ENCODE data around the gene KRT4.

KRT4 gene

GRCh38 chr12:52768479-52769200 is 45.3 kb downstream of the KRT4 start:
- no peaks in the 10 kb centered on the region for H3K27me3 ChIP-seq (ENCODE audit: insufficient read depth, low read length, poor library complexity)
- H3K56ac ChIP-seq (ENCODE audit: low read length): no peak overlapping the region
- no peak overlapping the region for H3K9ac ChIP-seq (ENCODE audit: low read length)

GRCh38 chr12:52767427-52767826 is 46.5 kb downstream of the KRT4 start:
- Histone ChIP-seq H3K79me2 (ENCODE audit: control insufficient read depth, insufficient read depth, low read length) (no peaks in the 10 kb centered on the region), H2BK15ac (replicated peaks; ENCODE audit: low read depth) (no peak overlapping the region), H3K9ac (ENCODE audit: low read length) (no peak overlapping the region), H3K56ac (ENCODE audit: low read length) (no peak overlapping the region), H2BK5ac (ENCODE audit: low read length) (no peak overlapping the region), H3K4me3 (ENCODE audit: low read length) (no peak overlapping the region), H4K8ac (ENCODE audit: low read depth, low read length) (no peak overlapping the region), H2BK120ac (ENCODE audit: low read depth, low read length) (no peak overlapping the region), H3K79me1 (ENCODE audit: low read length) (no peaks in the 10 kb centered on the region), H3K18ac (ENCODE audit: low read length) (no peak overlapping the region), H3K4ac (ENCODE audit: low read depth, low read length) (no peak overlapping the region), H4K5ac (ENCODE audit: low read length) (no peak overlapping the region), H3K4me1 (ENCODE audit: control insufficient read depth, low read depth, low read length) (no peaks in the 10 kb centered on the region), H3K4me2 (ENCODE audit: low read length) (no peak overlapping the region), H3K27ac (ENCODE audit: low read depth, low read length) (no peak overlapping the region), H3K23ac (ENCODE audit: low read length) (no peak overlapping the region), H3K27me3 (ENCODE audit: insufficient read depth, low read length, poor library complexity) (no peaks in the 10 kb centered on the region), H3K36me3 (ENCODE audit: control insufficient read depth, insufficient read depth, low read length) (no peaks in the 10 kb centered on the region), H2AK5ac (ENCODE audit: low read length) (no peak overlapping the region)
- no peak for DNase-seq
- WGBS (ENCODE audit: extremely low coverage, insufficient coverage, low lambda C conversion rate): no CpG with 5 or more reads among the region's 3 CpGs

More at GRCh38 chr12:52768479-52769200, 45.3 kb downstream of the KRT4 start:
- Histone ChIP-seq H3K79me1 (ENCODE audit: low read length) (no peaks in the 10 kb centered on the region), H4K8ac (ENCODE audit: low read depth, low read length) (no peak overlapping the region), H4K5ac (ENCODE audit: low read length) (no peak overlapping the region), H3K23ac (ENCODE audit: low read length) (no peak overlapping the region), H2BK120ac (ENCODE audit: low read depth, low read length) (no peak overlapping the region), H2AK5ac (ENCODE audit: low read length) (no peak overlapping the region), H3K4me3 (ENCODE audit: low read length) (no peak overlapping the region), H3K4ac (ENCODE audit: low read depth, low read length) (no peak overlapping the region), H3K79me2 (ENCODE audit: control insufficient read depth, insufficient read depth, low read length) (no peaks in the 10 kb centered on the region), H3K27ac (ENCODE audit: low read depth, low read length) (no peak overlapping the region), H2BK15ac (replicated peaks; ENCODE audit: low read depth) (no peak overlapping the region), H3K18ac (ENCODE audit: low read length) (no peak overlapping the region), H3K4me1 (ENCODE audit: control insufficient read depth, low read depth, low read length) (no peaks in the 10 kb centered on the region), H2BK5ac (ENCODE audit: low read length) (no peak overlapping the region), H3K4me2 (ENCODE audit: low read length) (no peak overlapping the region), H3K36me3 (ENCODE audit: control insufficient read depth, insufficient read depth, low read length) (no peaks in the 10 kb centered on the region)
- DNase-seq: no peak
- WGBS (ENCODE audit: extremely low coverage, insufficient coverage, low lambda C conversion rate): no CpG with 5 or more reads among the region's 10 CpGs

GRCh38 chr12:52767020-52767379 is 46.9 kb downstream of the KRT4 start:
- H3K79me2 ChIP-seq (ENCODE audit: control insufficient read depth, insufficient read depth, low read length): no peaks in the 10 kb centered on the region
- WGBS (ENCODE audit: extremely low coverage, insufficient coverage, low lambda C conversion rate): no CpG with 5 or more reads among the region's 1 CpG
- no peaks in the 10 kb centered on the region for H3K4me1 ChIP-seq (ENCODE audit: control insufficient read depth, low read depth, low read length)
- no peak overlapping the region for H3K4me3 ChIP-seq (ENCODE audit: low read length)
- DNase-seq: no peak
- no peak overlapping the region for H3K18ac ChIP-seq (ENCODE audit: low read length)
- no peak overlapping the region for H3K27ac ChIP-seq (ENCODE audit: low read depth, low read length)
- no peaks in the 10 kb centered on the region for H3K36me3 ChIP-seq (ENCODE audit: control insufficient read depth, insufficient read depth, low read length)
- no peak overlapping the region for H2AK5ac ChIP-seq (ENCODE audit: low read length)
- no peaks in the 10 kb centered on the region for H3K27me3 ChIP-seq (ENCODE audit: insufficient read depth, low read length, poor library complexity)
- H3K79me1 ChIP-seq (ENCODE audit: low read length): no peaks in the 10 kb centered on the region
- H2BK15ac ChIP-seq (replicated peaks; ENCODE audit: low read depth): no peak overlapping the region
- no peak overlapping the region for H3K9ac ChIP-seq (ENCODE audit: low read length)
- no peak overlapping the region for H2BK120ac ChIP-seq (ENCODE audit: low read depth, low read length)
- no peak overlapping the region for H2BK5ac ChIP-seq (ENCODE audit: low read length)
- H3K23ac ChIP-seq (ENCODE audit: low read length): no peak overlapping the region
- no peak overlapping the region for H4K8ac ChIP-seq (ENCODE audit: low read depth, low read length)
- H3K56ac ChIP-seq (ENCODE audit: low read length): no peak overlapping the region
- H3K4me2 ChIP-seq (ENCODE audit: low read length): no peak overlapping the region
- H3K4ac ChIP-seq (ENCODE audit: low read depth, low read length): no peak overlapping the region
- H4K5ac ChIP-seq (ENCODE audit: low read length): no peak overlapping the region

GRCh38 chr12:52766351-52767019 is 47.4 kb downstream of the KRT4 start:
- H3K4me3 ChIP-seq (ENCODE audit: low read length): no peak overlapping the region
- H3K27ac ChIP-seq (ENCODE audit: low read depth, low read length): no peak overlapping the region
- no peak overlapping the region for H3K4me2 ChIP-seq (ENCODE audit: low read length)
- no peak overlapping the region for H3K23ac ChIP-seq (ENCODE audit: low read length)
- no peak overlapping the region for H4K8ac ChIP-seq (ENCODE audit: low read depth, low read length)
- H3K79me2 ChIP-seq (ENCODE audit: control insufficient read depth, insufficient read depth, low read length): no peaks in the 10 kb centered on the region
- DNase-seq: no peak
- no peak overlapping the region for H2BK15ac ChIP-seq (replicated peaks; ENCODE audit: low read depth)
- no peak overlapping the region for H3K56ac ChIP-seq (ENCODE audit: low read length)
- WGBS (ENCODE audit: extremely low coverage, insufficient coverage, low lambda C conversion rate): no CpG with 5 or more reads among the region's 5 CpGs
- no peak overlapping the region for H3K9ac ChIP-seq (ENCODE audit: low read length)
- no peak overlapping the region for H3K18ac ChIP-seq (ENCODE audit: low read length)
- H2BK120ac ChIP-seq (ENCODE audit: low read depth, low read length): no peak overlapping the region
- H3K36me3 ChIP-seq (ENCODE audit: control insufficient read depth, insufficient read depth, low read length): no peaks in the 10 kb centered on the region
- H3K4me1 ChIP-seq (ENCODE audit: control insufficient read depth, low read depth, low read length): no peaks in the 10 kb centered on the region
- H3K79me1 ChIP-seq (ENCODE audit: low read length): no peaks in the 10 kb centered on the region
- H4K5ac ChIP-seq (ENCODE audit: low read length): no peak overlapping the region
- no peaks in the 10 kb centered on the region for H3K27me3 ChIP-seq (ENCODE audit: insufficient read depth, low read length, poor library complexity)
- H3K4ac ChIP-seq (ENCODE audit: low read depth, low read length): no peak overlapping the region
- H2BK5ac ChIP-seq (ENCODE audit: low read length): no peak overlapping the region
- H2AK5ac ChIP-seq (ENCODE audit: low read length): no peak overlapping the region

GRCh38 chr12:52765702-52766101 is 48.2 kb downstream of the KRT4 start:
- H2AK5ac ChIP-seq (ENCODE audit: low read length): no peak overlapping the region
- no peak overlapping the region for H4K5ac ChIP-seq (ENCODE audit: low read length)
- H2BK5ac ChIP-seq (ENCODE audit: low read length): no peak overlapping the region
- H3K36me3 ChIP-seq (ENCODE audit: control insufficient read depth, insufficient read depth, low read length): no peaks in the 10 kb centered on the region
- no peaks in the 10 kb centered on the region for H3K27me3 ChIP-seq (ENCODE audit: insufficient read depth, low read length, poor library complexity)
- H3K9ac ChIP-seq (ENCODE audit: low read length): no peak overlapping the region
- no peaks in the 10 kb centered on the region for H3K4me1 ChIP-seq (ENCODE audit: control insufficient read depth, low read depth, low read length)
- no peak overlapping the region for H3K56ac ChIP-seq (ENCODE audit: low read length)
- DNase-seq: no peak
- H3K79me1 ChIP-seq (ENCODE audit: low read length): no peaks in the 10 kb centered on the region
- H3K27ac ChIP-seq (ENCODE audit: low read depth, low read length): no peak overlapping the region
- H2BK120ac ChIP-seq (ENCODE audit: low read depth, low read length): no peak overlapping the region
- H3K4me3 ChIP-seq (ENCODE audit: low read length): no peak overlapping the region
- H3K4ac ChIP-seq (ENCODE audit: low read depth, low read length): no peak overlapping the region
- H3K79me2 ChIP-seq (ENCODE audit: control insufficient read depth, insufficient read depth, low read length): no peaks in the 10 kb centered on the region
- no peak overlapping the region for H2BK15ac ChIP-seq (replicated peaks; ENCODE audit: low read depth)
- no peak overlapping the region for H4K8ac ChIP-seq (ENCODE audit: low read depth, low read length)
- no peak overlapping the region for H3K23ac ChIP-seq (ENCODE audit: low read length)
- H3K4me2 ChIP-seq (ENCODE audit: low read length): no peak overlapping the region
- H3K18ac ChIP-seq (ENCODE audit: low read length): no peak overlapping the region
- WGBS (ENCODE audit: extremely low coverage, insufficient coverage, low lambda C conversion rate): no CpG with 5 or more reads among the region's 1 CpG
